SU-DHL-6 (cell line): ENCODE measurements around the gene STARD10.

Source experiments
- EZH2phosphoT487 ChIP-seq: fragments of 200-600 bp; sonication (generic), shearing (Covaris generic); conservative IDR thresholded peaks from 2 replicates; pipeline ENCODE4 v1.6.1; 2018; ENCODE audit warnings: mild to moderate bottlenecking, antibody characterized with exemption, low read length, moderate library complexity, mixed read lengths
- TF ChIP-seq, protein P1 (sequence below): fragments of 200-600 bp; sonication (generic); IDR thresholded peaks from one replicate; pipeline ENCODE4 v1.5.1; 2017; ENCODE audit warnings: antibody characterized with exemption, mild to moderate bottlenecking, low read length, moderate library complexity; ENCODE audit not compliant: insufficient read depth, poor library complexity, severe bottlenecking

DNA sequence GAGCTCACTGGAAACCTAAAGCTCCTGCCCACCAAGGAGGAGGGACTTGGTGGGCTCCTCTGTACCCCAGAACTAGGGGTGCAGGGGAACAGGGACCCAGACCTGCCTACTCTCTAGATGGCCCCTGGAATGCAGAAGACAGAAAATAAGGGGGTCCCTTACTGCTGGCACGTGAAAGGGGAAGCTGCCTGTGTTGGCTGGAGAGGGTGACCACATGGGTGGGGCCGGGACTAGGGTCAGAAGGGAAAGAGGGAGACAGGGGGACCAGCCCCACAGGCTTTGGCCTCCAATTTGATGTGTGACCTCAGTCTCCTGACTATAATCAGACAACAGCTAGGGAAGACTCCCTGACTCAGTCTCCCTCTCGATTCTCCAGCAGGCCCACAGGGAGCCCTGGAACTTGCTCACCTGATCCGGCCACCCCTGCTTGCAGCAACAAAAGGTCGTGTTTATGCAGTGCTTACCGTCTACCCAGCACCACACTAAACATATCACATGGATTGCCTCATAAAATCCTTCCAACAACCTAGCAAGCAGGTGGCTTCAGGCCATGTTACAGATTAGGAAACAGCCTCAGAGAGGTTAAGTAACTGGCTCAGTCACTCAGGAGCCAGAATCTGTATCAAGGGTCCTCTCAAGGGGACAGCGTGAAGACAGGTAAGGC lies 51.9 kb downstream of the STARD10 start:
- TF ChIP-seq, protein P1, sequence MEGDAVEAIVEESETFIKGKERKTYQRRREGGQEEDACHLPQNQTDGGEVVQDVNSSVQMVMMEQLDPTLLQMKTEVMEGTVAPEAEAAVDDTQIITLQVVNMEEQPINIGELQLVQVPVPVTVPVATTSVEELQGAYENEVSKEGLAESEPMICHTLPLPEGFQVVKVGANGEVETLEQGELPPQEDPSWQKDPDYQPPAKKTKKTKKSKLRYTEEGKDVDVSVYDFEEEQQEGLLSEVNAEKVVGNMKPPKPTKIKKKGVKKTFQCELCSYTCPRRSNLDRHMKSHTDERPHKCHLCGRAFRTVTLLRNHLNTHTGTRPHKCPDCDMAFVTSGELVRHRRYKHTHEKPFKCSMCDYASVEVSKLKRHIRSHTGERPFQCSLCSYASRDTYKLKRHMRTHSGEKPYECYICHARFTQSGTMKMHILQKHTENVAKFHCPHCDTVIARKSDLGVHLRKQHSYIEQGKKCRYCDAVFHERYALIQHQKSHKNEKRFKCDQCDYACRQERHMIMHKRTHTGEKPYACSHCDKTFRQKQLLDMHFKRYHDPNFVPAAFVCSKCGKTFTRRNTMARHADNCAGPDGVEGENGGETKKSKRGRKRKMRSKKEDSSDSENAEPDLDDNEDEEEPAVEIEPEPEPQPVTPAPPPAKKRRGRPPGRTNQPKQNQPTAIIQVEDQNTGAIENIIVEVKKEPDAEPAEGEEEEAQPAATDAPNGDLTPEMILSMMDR: no peak
- no peak for TF ChIP-seq EZH2phosphoT487
